Epithelial cell of prostate (primary cell): Measurements from ENCODE around the gene CREBZF.

ENCODE experiments used
- DNase-seq: peaks from one replicate; pipeline ENCODE4 v3.0.0-alpha.2; 2011; ENCODE audit warnings: low read depth, low spot score
- H3K27ac ChIP-seq: fragments of 450-650 bp; 2 replicates; pipeline ENCODE4 v1.5.1; 2017; ENCODE audit warnings: mild to moderate bottlenecking

Gene CREBZF

GRCh38 chr11:85664615-85665481 lies at the start of gene CREBZF:
CREBZF (minus strand) TSS chr11:85665129; CDS start chr11:85664875, 254 bp downstream.
- peak within 1 kb of the TSS; percentile 83 for H3K27ac ChIP-seq
- DNase-seq, result peak; percentile 68

- no peak for DNase-seq
- H3K27ac ChIP-seq, result no peak overlapping the region
These were observed 48.0 kb upstream of the CREBZF start for GRCh38 chr11:85712953-85713352.

- no peak overlapping the region for H3K27ac ChIP-seq
- no peak for DNase-seq
These were observed 46.0 kb upstream of the CREBZF start for GRCh38 chr11:85710917-85711316.

GRCh38 chr11:85709941-85710702 lies 45.2 kb upstream of the CREBZF start:
- no peak overlapping the region for H3K27ac ChIP-seq
- DNase-seq, result no peak

- H3K27ac ChIP-seq, result no peak overlapping the region
These were observed 40.9 kb upstream of the CREBZF start for GRCh38 chr11:85705800-85706199.

GRCh38 chr11:85704967-85705366 lies 40.0 kb upstream of the CREBZF start:
- H3K27ac ChIP-seq, result no peak overlapping the region
- no peak for DNase-seq

More at GRCh38 chr11:85705800-85706199, 40.9 kb upstream of the CREBZF start:
- no peak for DNase-seq

GRCh38 chr11:85699957-85700741 lies 35.2 kb upstream of the CREBZF start:
- no peak for DNase-seq
- H3K27ac ChIP-seq, result no peak overlapping the region

- no peak for DNase-seq
These were observed 33.3 kb upstream of the CREBZF start for GRCh38 chr11:85698195-85698594.

GRCh38 chr11:85697747-85698146 lies 32.8 kb upstream of the CREBZF start:
- H3K27ac ChIP-seq, result no peak overlapping the region
- DNase-seq, result no peak

More at GRCh38 chr11:85698195-85698594, 33.3 kb upstream of the CREBZF start:
- H3K27ac ChIP-seq, result no peak overlapping the region

- H3K27ac ChIP-seq, result no peak overlapping the region
- no peak for DNase-seq
These were observed 30.6 kb upstream of the CREBZF start for GRCh38 chr11:85695546-85695945.

GRCh38 chr11:85694385-85694980 lies 29.6 kb upstream of the CREBZF start:
- no peak for DNase-seq
- H3K27ac ChIP-seq, result no peak overlapping the region

- DNase-seq, result no peak
- no peak within 1 kb of the TSS for H3K27ac ChIP-seq
These were observed 21.0 kb upstream of the CREBZF start, which contains the start of gene CCDC89 for GRCh38 chr11:85685820-85686459. CCDC89 (minus strand) TSS chr11:85686195; CDS start chr11:85686130, 65 bp downstream.

GRCh38 chr11:85685125-85685819 lies 20.3 kb upstream of the CREBZF start:
- no peak overlapping the region for H3K27ac ChIP-seq
- DNase-seq, result no peak

GRCh38 chr11:85682330-85683305 lies 17.7 kb upstream of the CREBZF start:
- H3K27ac ChIP-seq, result no peak overlapping the region
- DNase-seq, result no peak

- no peak overlapping the region for H3K27ac ChIP-seq
- no peak for DNase-seq
These were observed 16.0 kb upstream of the CREBZF start for GRCh38 chr11:85680897-85681296.

GRCh38 chr11:85679576-85679975 lies 14.6 kb upstream of the CREBZF start:
- no peak for DNase-seq
- H3K27ac ChIP-seq, result no peak overlapping the region

GRCh38 chr11:85673393-85673792 lies 8.5 kb upstream of the CREBZF start:
- DNase-seq, result no peak

More at GRCh38 chr11:85673393-85673792, 8.5 kb upstream of the CREBZF start:
- no peak overlapping the region for H3K27ac ChIP-seq
